Neural progenitor cell (in vitro differentiated cells): ENCODE data around the gene VPS35L.

Experiments
- EZH2 ChIP-seq: fragments of 200-600 bp; sonication (generic); IDR thresholded peaks from 2 replicates; pipeline ENCODE4 v1.6.1; 2017; ENCODE audit warnings: antibody characterized with exemption, mild to moderate bottlenecking, moderate library complexity
- TF ChIP-seq, protein P1 (sequence below): fragments of 200-600 bp; sonication (generic); IDR thresholded peaks from 2 replicates; pipeline ENCODE4 v1.5.1; 2017; ENCODE audit warnings: antibody characterized with exemption, mild to moderate bottlenecking

DNA sequence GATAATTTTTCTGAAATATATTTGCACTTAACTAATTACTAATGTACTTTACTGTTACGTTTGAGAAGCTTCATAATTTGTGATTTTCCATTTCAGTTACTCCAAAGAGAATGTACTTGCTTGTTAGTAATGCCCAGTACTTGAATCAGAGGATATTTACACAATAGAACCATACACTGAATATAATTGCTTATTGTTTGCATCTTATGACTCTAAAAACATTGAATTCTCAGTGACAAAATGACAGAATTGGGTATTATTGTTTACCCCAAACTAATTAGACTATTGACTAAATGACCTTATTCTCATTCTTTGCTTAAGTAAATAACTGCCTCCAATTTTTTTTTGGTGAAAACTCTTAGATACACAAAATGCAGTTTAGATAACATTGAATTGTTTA is 22.9 kb upstream of the VPS35L start:
- TF ChIP-seq, protein P1, sequence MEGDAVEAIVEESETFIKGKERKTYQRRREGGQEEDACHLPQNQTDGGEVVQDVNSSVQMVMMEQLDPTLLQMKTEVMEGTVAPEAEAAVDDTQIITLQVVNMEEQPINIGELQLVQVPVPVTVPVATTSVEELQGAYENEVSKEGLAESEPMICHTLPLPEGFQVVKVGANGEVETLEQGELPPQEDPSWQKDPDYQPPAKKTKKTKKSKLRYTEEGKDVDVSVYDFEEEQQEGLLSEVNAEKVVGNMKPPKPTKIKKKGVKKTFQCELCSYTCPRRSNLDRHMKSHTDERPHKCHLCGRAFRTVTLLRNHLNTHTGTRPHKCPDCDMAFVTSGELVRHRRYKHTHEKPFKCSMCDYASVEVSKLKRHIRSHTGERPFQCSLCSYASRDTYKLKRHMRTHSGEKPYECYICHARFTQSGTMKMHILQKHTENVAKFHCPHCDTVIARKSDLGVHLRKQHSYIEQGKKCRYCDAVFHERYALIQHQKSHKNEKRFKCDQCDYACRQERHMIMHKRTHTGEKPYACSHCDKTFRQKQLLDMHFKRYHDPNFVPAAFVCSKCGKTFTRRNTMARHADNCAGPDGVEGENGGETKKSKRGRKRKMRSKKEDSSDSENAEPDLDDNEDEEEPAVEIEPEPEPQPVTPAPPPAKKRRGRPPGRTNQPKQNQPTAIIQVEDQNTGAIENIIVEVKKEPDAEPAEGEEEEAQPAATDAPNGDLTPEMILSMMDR: no peak
- no peak for TF ChIP-seq EZH2
